NOMO-1 treated with DMSO at 0.1 percent for 48 hours (cell line): ENCODE data around the gene MRM2.
A peak's percentile ranks its signal among the peaks of the same experiment; 100 is the strongest.

Source experiments
- DNase-seq: peaks from one replicate; lab custom pipeline; 2025; ENCODE audit not compliant: unreplicated experiment; lab: John Stamatoyannopoulos, UW

Gene MRM2

GRCh38 chr7:2224934-2225333 is 17.1 kb downstream of the MRM2 start:
- DNase-seq, result no peak

- DNase-seq, result no peak
These were observed 17.5 kb downstream of the MRM2 start for GRCh38 chr7:2224491-2224928.

GRCh38 chr7:2223321-2223720 is 18.7 kb downstream of the MRM2 start:
- no peak for DNase-seq

GRCh38 chr7:2222516-2222915 is 19.5 kb downstream of the MRM2 start:
- DNase-seq, result no peak

GRCh38 chr7:2220954-2221353 is 21.1 kb downstream of the MRM2 start:
- DNase-seq, result no peak

- DNase-seq, result no peak
These were observed 21.5 kb downstream of the MRM2 start for GRCh38 chr7:2220506-2220905.

- DNase-seq, result no peak
These were observed 22.0 kb downstream of the MRM2 start for GRCh38 chr7:2220030-2220429.

- DNase-seq, result no peak
These were observed 22.4 kb downstream of the MRM2 start for GRCh38 chr7:2219606-2220005.

- no peak for DNase-seq
These were observed 22.9 kb downstream of the MRM2 start for GRCh38 chr7:2219136-2219535.

- DNase-seq, result no peak
These were observed 23.6 kb downstream of the MRM2 start for GRCh38 chr7:2218444-2218785.

- DNase-seq, result no peak
These were observed 24.1 kb downstream of the MRM2 start for GRCh38 chr7:2217716-2218443.

- no peak for DNase-seq
These were observed 24.8 kb downstream of the MRM2 start for GRCh38 chr7:2217206-2217605.

GRCh38 chr7:2215851-2216250 is 26.2 kb downstream of the MRM2 start:
- DNase-seq, result no peak

GRCh38 chr7:2214636-2215035 is 27.4 kb downstream of the MRM2 start:
- no peak for DNase-seq

- DNase-seq, result no peak
These were observed 28.3 kb downstream of the MRM2 start for GRCh38 chr7:2213551-2214215.

GRCh38 chr7:2212906-2213305 is 29.1 kb downstream of the MRM2 start:
- no peak for DNase-seq

- no peak for DNase-seq
These were observed 30.1 kb downstream of the MRM2 start for GRCh38 chr7:2211926-2212325.

GRCh38 chr7:2211259-2211880 is 30.6 kb downstream of the MRM2 start:
- DNase-seq, result no peak

- no peak for DNase-seq
These were observed 31.3 kb downstream of the MRM2 start for GRCh38 chr7:2210551-2211258.

- no peak for DNase-seq
These were observed 32.1 kb downstream of the MRM2 start for GRCh38 chr7:2209961-2210323.

- DNase-seq, result peak; percentile 0
These were observed 32.7 kb downstream of the MRM2 start for GRCh38 chr7:2209146-2209960.
